H9 (cell line): ENCODE data around the gene CLMN. TPM values are rescaled to one million over a fixed set of nuclear protein-coding genes. Genes with fewer than 3 reads are reported as not detected.

Experiments used
- DNase-seq: peaks from one replicate; pipeline ENCODE4 v3.0.0-alpha.2; 2017
- H2AFZ ChIP-seq: one replicate; pipeline ENCODE4 v1.6.1; 2013; ENCODE audit warnings: mild to moderate bottlenecking, low read length, control low read depth, moderate library complexity
- H2AK5ac ChIP-seq: 2 replicates; pipeline ENCODE4 v1.6.1; 2013; ENCODE audit warnings: low read length, control low read depth, mixed read lengths; ENCODE audit not compliant: insufficient read length
- H2BK120ac ChIP-seq: one replicate; pipeline ENCODE4 v1.6.1; 2013; ENCODE audit warnings: low read depth, mild to moderate bottlenecking, low read length, control low read depth, inconsistent platforms; ENCODE audit not compliant: poor library complexity, severe bottlenecking
- H2BK12ac ChIP-seq: 2 replicates; pipeline ENCODE4 v1.6.1; 2013; ENCODE audit warnings: low read length, control low read depth, mixed read lengths, low read depth; ENCODE audit not compliant: insufficient read length
- H2BK15ac ChIP-seq: 2 replicates; pipeline ENCODE4 v1.6.1; 2013; ENCODE audit warnings: low read depth, low read length, control low read depth
- H2BK20ac ChIP-seq: one replicate; pipeline ENCODE4 v1.6.1; 2013; ENCODE audit warnings: low read depth, mild to moderate bottlenecking, low read length, control low read depth, inconsistent platforms; ENCODE audit not compliant: poor library complexity, severe bottlenecking
- H2BK5ac ChIP-seq: 2 replicates; pipeline ENCODE4 v1.6.1; 2013; ENCODE audit warnings: low read length, control low read depth, mixed read lengths; ENCODE audit not compliant: insufficient read length
- H3K14ac ChIP-seq: 2 replicates; pipeline ENCODE4 v1.6.1; 2013; ENCODE audit warnings: low read length, control low read depth; ENCODE audit not compliant: insufficient read depth
- H3K18ac ChIP-seq: 2 replicates; pipeline ENCODE4 v1.6.1; 2013; ENCODE audit warnings: low read depth, mild to moderate bottlenecking, mixed read lengths, low read length, control low read depth; ENCODE audit not compliant: insufficient read length
- H3K23ac ChIP-seq: 2 replicates; pipeline ENCODE4 v1.6.1; 2013; ENCODE audit warnings: low read length, control low read depth, mixed read lengths, low read depth; ENCODE audit not compliant: insufficient read length
- H3K23me2 ChIP-seq: 2 replicates; pipeline ENCODE4 v1.6.1; 2013; ENCODE audit warnings: low read depth, mild to moderate bottlenecking, mixed read lengths, low read length, control low read depth; ENCODE audit not compliant: insufficient read length, poor library complexity, severe bottlenecking
- H3K27ac ChIP-seq: 2 replicates; pipeline ENCODE4 v1.5.1; 2013; ENCODE audit warnings: low read length, control low read depth, mixed read lengths, low read depth; ENCODE audit not compliant: insufficient read length
- H3K27me3 ChIP-seq: 2 replicates; pipeline ENCODE4 v1.6.1; 2013; ENCODE audit warnings: low read length, control low read depth, inconsistent platforms; ENCODE audit not compliant: insufficient read depth
- H3K4ac ChIP-seq: 2 replicates; pipeline ENCODE4 v1.6.1; 2013; ENCODE audit warnings: low read depth, mild to moderate bottlenecking, control low read depth, inconsistent platforms, low read length, moderate library complexity
- H3K4me1 ChIP-seq: 2 replicates; pipeline ENCODE4 v1.6.1; 2013; ENCODE audit warnings: low read length, control low read depth, inconsistent platforms; ENCODE audit not compliant: insufficient read depth
- H3K4me2 ChIP-seq: 2 replicates; pipeline ENCODE4 v1.6.1; 2013; ENCODE audit warnings: low read length, control low read depth, mixed read lengths; ENCODE audit not compliant: insufficient read length, insufficient read depth
- H3K56ac ChIP-seq: 2 replicates; pipeline ENCODE4 v1.6.1; 2013; ENCODE audit warnings: low read depth, mild to moderate bottlenecking, mixed read lengths, low read length, control low read depth; ENCODE audit not compliant: insufficient read length
- H3K79me1 ChIP-seq: 2 replicates; pipeline ENCODE4 v1.6.1; 2013; ENCODE audit warnings: low read depth, mild to moderate bottlenecking, moderate library complexity, low read length, control low read depth, inconsistent platforms; ENCODE audit not compliant: insufficient read depth, poor library complexity, severe bottlenecking
- H3K79me2 ChIP-seq: 2 replicates; pipeline ENCODE4 v1.6.1; 2013; ENCODE audit warnings: low read length, control low read depth, inconsistent platforms; ENCODE audit not compliant: insufficient read depth
- H3K9ac ChIP-seq: 2 replicates; pipeline ENCODE4 v1.6.1; 2013; ENCODE audit warnings: low read length, control low read depth, mixed read lengths; ENCODE audit not compliant: insufficient read length; ENCODE audit errors: extremely low read depth
- H3K9me3 ChIP-seq: one replicate; pipeline ENCODE4 v1.6.1; 2013; ENCODE audit warnings: low read depth, low read length, inconsistent platforms; ENCODE audit not compliant: control insufficient read depth
- H3T11ph ChIP-seq: one replicate; pipeline ENCODE4 v1.6.1; 2013; ENCODE audit warnings: mild to moderate bottlenecking, low read length, control low read depth, inconsistent platforms
- H4K20me1 ChIP-seq: one replicate; pipeline ENCODE4 v1.6.1; 2013; ENCODE audit not compliant: control insufficient read depth, insufficient read length, insufficient read depth
- H4K5ac ChIP-seq: 2 replicates; pipeline ENCODE4 v1.6.1; 2013; ENCODE audit warnings: low read depth, mild to moderate bottlenecking, mixed read lengths, low read length, control low read depth; ENCODE audit not compliant: insufficient read length
- H4K8ac ChIP-seq: replicated peaks from 2 replicates; pipeline ENCODE4 v1.6.1; 2013; ENCODE audit warnings: low read length, control low read depth, mixed read lengths, low read depth; ENCODE audit not compliant: insufficient read length
- H4K91ac ChIP-seq: 2 replicates; pipeline ENCODE4 v1.6.1; 2013; ENCODE audit warnings: low read depth, mild to moderate bottlenecking, moderate library complexity, mixed read lengths, low read length, control low read depth; ENCODE audit not compliant: insufficient read length
- H3K27ac Mint-ChIP-seq, 3 experiments: 2 replicates in 2 of 3; 3 replicates in 1 of 3; pipeline ENCODE4 v1.8.0; 2020 to 2021; ENCODE audit warnings: mixed read lengths in 3 of 3, mild to moderate bottlenecking in 1 of 3, moderate library complexity in 1 of 3
- H3K27me3 Mint-ChIP-seq: 2 replicates; pipeline ENCODE4 v1.8.0; 2021; ENCODE audit warnings: low read depth, mild to moderate bottlenecking, moderate library complexity, mixed read lengths
- H3K36me3 Mint-ChIP-seq, 3 experiments: 2 replicates in 2 of 3; 3 replicates in 1 of 3; pipeline ENCODE4 v1.8.0; 2020 to 2021; ENCODE audit warnings: low read depth in 3 of 3, mixed read lengths in 3 of 3; ENCODE audit not compliant: insufficient read depth in 1 of 3
- H3K4me1 Mint-ChIP-seq, 2 experiments: 2 replicates each; pipeline ENCODE4 v1.8.0; 2020; ENCODE audit warnings: mixed read lengths in 2 of 2
- H3K4me3 Mint-ChIP-seq, 2 experiments: 2 replicates in 1 of 2; 3 replicates in 1 of 2; pipeline ENCODE4 v1.8.0; 2020 to 2021; ENCODE audit warnings: mild to moderate bottlenecking in 2 of 2, mixed read lengths in 2 of 2, moderate library complexity in 1 of 2
- H3K9me3 Mint-ChIP-seq, 2 experiments: 2 replicates in 1 of 2; 3 replicates in 1 of 2; pipeline ENCODE4 v1.8.0; 2020; ENCODE audit warnings: mild to moderate bottlenecking in 2 of 2, mixed read lengths in 2 of 2, moderate library complexity in 1 of 2
- CTCF ChIP-seq: fragments of 200-600 bp; sonication (generic); conservative IDR thresholded peaks from 3 replicates; pipeline ENCODE4 v1.8.0; 2021; ENCODE audit warnings: antibody characterized with exemption, mild to moderate bottlenecking
- WGBS: extraction: QIAGEN DNeasy Blood & Tissue Kit; methylation state at CpG from one replicate; pipeline ENCODE4 v1.1.7; 2013; ENCODE audit warnings: missing lambda C conversion rate, low lambda C conversion rate, mixed read lengths; ENCODE audit not compliant: insufficient read length; ENCODE audit errors: extremely low coverage; 5-methylcytosine and 5-hydroxymethylcytosine counted together
- total RNA-seq: library from RNA; stranded (reverse); gene quantifications from 2 replicates; pipeline ENCODE4 v1.2.1, GENCODE V29; 2021

Gene CLMN
- total RNA-seq, 1 experiment from 2014 or later = 7.6 TPM

DNA sequence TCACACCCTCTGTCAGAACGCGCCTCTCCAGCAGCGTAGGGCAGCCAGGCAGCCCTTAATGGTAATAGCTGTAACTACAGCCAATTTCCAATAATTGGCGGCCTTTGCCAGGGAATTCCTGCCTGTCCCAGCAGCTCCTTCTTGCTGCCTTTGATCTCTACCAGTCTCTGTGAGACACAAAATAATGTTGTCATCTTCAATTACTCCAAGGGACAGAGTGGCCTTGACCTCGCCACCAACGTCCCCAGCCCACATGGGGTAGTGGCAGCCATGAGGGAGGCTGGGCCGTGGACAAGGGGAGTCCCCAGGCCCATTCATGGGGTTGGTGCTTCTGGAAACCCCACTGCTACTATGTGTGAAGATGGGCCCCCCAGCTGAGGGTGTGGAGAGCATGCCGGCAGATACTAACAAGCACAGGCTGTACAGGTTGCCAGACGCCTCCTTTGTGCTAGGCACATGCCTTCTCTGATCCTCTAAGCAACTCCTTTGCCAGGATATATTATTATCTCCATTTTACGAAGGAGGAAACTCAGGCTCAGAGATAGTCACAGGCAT is 17.4 kb upstream of the CLMN start:
- Histone ChIP-seq H3K9me3 (no peaks in the 10 kb centered on the region), H3K18ac (no peak overlapping the region), H2BK12ac (no peak overlapping the region), H3K79me1 (no peaks in the 10 kb centered on the region), H4K91ac (no peak overlapping the region), H3K79me2 (no peaks in the 10 kb centered on the region), H3K14ac (no peak overlapping the region), H3K9ac (no peak overlapping the region), H3K4me1 (no peaks in the 10 kb centered on the region), H2BK120ac (no peak overlapping the region), H3K23me2 (no peaks in the 10 kb centered on the region), H3K27me3 (no peaks in the 10 kb centered on the region), H3T11ph (no peak overlapping the region), H4K8ac (no peak overlapping the region), H4K20me1 (no peaks in the 10 kb centered on the region), H2BK20ac (no peak overlapping the region), H3K4me2 (no peak overlapping the region), H3K27ac (no peak overlapping the region), H2BK5ac (no peak overlapping the region), H3K56ac (no peak overlapping the region), H3K23ac (no peak overlapping the region), H4K5ac (no peak overlapping the region), H3K4ac (no peak overlapping the region), H2AK5ac (no peak overlapping the region), H2AFZ (no peak overlapping the region), H2BK15ac (no peak overlapping the region)
- no CpG with 5 or more reads among the region's 10 CpGs for WGBS
- no peak for DNase-seq
- Mint-ChIP-seq H3K4me1 (peaks cover 5 to 7% of the 10 kb centered on the region in 2 experiments; a peak in 1 of 4 replicates), H3K36me3 (no peaks in the 10 kb centered on the region; a peak in 1 of 7 replicates), H3K27me3 (peaks cover 21% of the 10 kb centered on the region), H3K9me3 (no peaks in the 10 kb centered on the region), H3K27ac (no peak overlapping the region), H3K4me3 (no peak overlapping the region)
- no peak for TF ChIP-seq CTCF
